ENCODE measurements around the gene AUTS2. TPM values are rescaled to one million over a fixed set of nuclear protein-coding genes. Genes with fewer than 3 reads are reported as not detected.

The AUTS2 gene
- total and polyA plus RNA-seq, 2 of the 8 experiments (the other 6 are each of a cell fraction or from before 2014, with no cell fraction given), result 25.9 to 101 TPM

- H3K14ac ChIP-seq (ENCODE audit: insufficient read length), result no peak overlapping the region
- no peak overlapping the region for H3K9ac ChIP-seq (replicated peaks in 1 of 4; ENCODE audit: extremely low read depth in 1 of 4, low read depth in 3 of 4, low read length in 3 of 4)
- no peaks in the 10 kb centered on the region for H3K23me2 ChIP-seq (ENCODE audit: low read depth, low read length)
- no peak overlapping the region for H2BK5ac ChIP-seq (ENCODE audit: low read depth, low read length)
- H4K91ac ChIP-seq (replicated peaks; ENCODE audit: insufficient read length, low read length), result no peak overlapping the region
- no peaks in the 10 kb centered on the region for H3K9me3 ChIP-seq (ENCODE audit: insufficient read depth in 2 of 2, low read depth in 1 of 2, low read length in 1 of 2)
- no peak overlapping the region for H3K4me3 ChIP-seq (ENCODE audit: extremely low read depth in 1 of 4, insufficient read depth in 2 of 4, low read depth in 3 of 4, low read length in 4 of 4)
- H3K4me2 ChIP-seq (ENCODE audit: insufficient read depth in 1 of 2, low read depth in 2 of 2, low read length in 2 of 2), result no peak overlapping the region
- no peak overlapping the region for H3K18ac ChIP-seq (ENCODE audit: extremely low read depth, low read length)
- no peak overlapping the region for H3K27ac ChIP-seq (ENCODE audit: low read depth, low read length)
- no peak overlapping the region for H3K23ac ChIP-seq (ENCODE audit: insufficient read length)
- H3K79me2 ChIP-seq (ENCODE audit: control insufficient read depth in 1 of 2, insufficient read depth in 2 of 2, low read length in 2 of 2), result no peaks in the 10 kb centered on the region
- CTCF ChIA-PET (ENCODE audit: partially characterized antibody), result interaction anchor here (0.6 to 1.7 kb wide), 4 partner anchors 13 to 162 kb away, joined by 3 read pairs; no protein-coding TSS in a partner anchor
- H2BK120ac ChIP-seq (replicated peaks; ENCODE audit: low read depth, low read length), result no peak overlapping the region
- no peak overlapping the region for H2BK20ac ChIP-seq (ENCODE audit: low read length)
- H2AFZ ChIP-seq (ENCODE audit: low read length), result no peak overlapping the region
- peaks cover 10 to 27% (median 22%) of the 10 kb centered on the region in 4 experiments for H3K4me1 ChIP-seq (replicated peaks in 1 of 4; ENCODE audit: control insufficient read depth in 3 of 4, insufficient read depth in 4 of 4, low read length in 3 of 4)
- FAIRE-seq (no peak), DNase-seq (ENCODE audit: low read depth in 1 of 2, low spot score in 2 of 2) (no peak)
- H3K27me3 ChIP-seq (replicated peaks in 1 of 4; ENCODE audit: control insufficient read depth in 3 of 4, extremely low read depth in 1 of 4, insufficient read depth in 3 of 4, low read length in 3 of 4), result peaks cover 0 to 7% (median 0%) of the 10 kb centered on the region in 4 experiments; a peak in 3 of 7 replicates
- H3K79me1 ChIP-seq (ENCODE audit: low read depth, low read length), result no peaks in the 10 kb centered on the region
- H2BK15ac ChIP-seq (ENCODE audit: low read length), result no peak overlapping the region
- H2AK5ac ChIP-seq (ENCODE audit: low read depth, low read length), result no peak overlapping the region
- 88% methylated on average over 5 of the region's 5 CpGs; no CpG with 5 or more reads in 1 of the 2 experiments for WGBS, 2 experiments (ENCODE audit: extremely low coverage in 1 of 2, insufficient coverage in 1 of 2, insufficient read length in 1 of 2, insufficient replicate concordance in 2 of 2, low coverage in 1 of 2, low lambda C conversion rate in 2 of 2, missing lambda C conversion rate in 1 of 2)
- no peak overlapping the region for H3K56ac ChIP-seq (replicated peaks; ENCODE audit: insufficient read length, low read depth, low read length)
- no peaks in the 10 kb centered on the region for H3K36me3 ChIP-seq (ENCODE audit: control insufficient read depth in 2 of 4, insufficient read depth in 4 of 4, low read length in 3 of 4)
- no peak overlapping the region for H4K8ac ChIP-seq (ENCODE audit: extremely low read depth, insufficient read depth, low read length)
- H2BK12ac ChIP-seq (ENCODE audit: low read depth, low read length), result no peak overlapping the region
- POLR2A ChIA-PET (ENCODE audit: partially characterized antibody), result no interaction called here
- H3K4ac ChIP-seq (replicated peaks; ENCODE audit: insufficient read length, low read depth, low read length), result no peak overlapping the region
- H4K5ac ChIP-seq (ENCODE audit: insufficient read length, low read depth, low read length), result no peak overlapping the region
- H4K20me1 ChIP-seq (replicated peaks in 1 of 2; ENCODE audit: control insufficient read depth in 1 of 2, insufficient read depth in 2 of 2, low read length in 2 of 2), result no peaks in the 10 kb centered on the region
- TF ChIP-seq E2F6 (IDR thresholded peaks at IDR 0.05), result no peak
- no peak for TF ChIP-seq KDM4A (IDR thresholded peaks at IDR 0.05; ENCODE audit: low read depth, low read length, severe bottlenecking)
- no peak for TF ChIP-seq SIN3A (conservative IDR thresholded peaks at IDR 0.05 in 1 of 2, IDR thresholded peaks at IDR 0.05 in 1 of 2; ENCODE audit: low read depth in 1 of 2, low read length in 2 of 2)
- TF ChIP-seq SP1 (IDR thresholded peaks at IDR 0.05; ENCODE audit: low read depth, low read length), result no peak
- TF ChIP-seq RNF2 (IDR thresholded peaks at IDR 0.05; ENCODE audit: borderline replicate concordance, low read depth, low read length, missing control alignments, poor library complexity, severe bottlenecking), result no peak
- no peak for TF ChIP-seq ZNF274 (IDR thresholded peaks at IDR 0.05; ENCODE audit: borderline replicate concordance, extremely low read depth, low read length)
- TF ChIP-seq TEAD4 (IDR thresholded peaks at IDR 0.05; ENCODE audit: low read depth, low read length), result no peak
- TF ChIP-seq CBX8 (IDR thresholded peaks at IDR 0.05; ENCODE audit: borderline replicate concordance, low read depth, low read length), result no peak
- no peak for TF ChIP-seq CHD1 (IDR thresholded peaks at IDR 0.05; ENCODE audit: low read depth, low read length)
- TF ChIP-seq RFX5 (IDR thresholded peaks at IDR 0.05; ENCODE audit: borderline replicate concordance, low read depth, low read length), result no peak
- TF ChIP-seq MAFK (IDR thresholded peaks at IDR 0.05; ENCODE audit: low read depth, low read length), result no peak
- TF ChIP-seq EP300 (IDR thresholded peaks at IDR 0.05; ENCODE audit: borderline replicate concordance in 1 of 2, low read depth in 2 of 2, low read length in 2 of 2), result no peak
- no peak for TF ChIP-seq SRF (IDR thresholded peaks at IDR 0.05; ENCODE audit: low read depth, low read length)
These were observed 1017.9 kb downstream of the AUTS2 start for GRCh38 chr7:70616211-70616610.
